Measurements from ENCODE around the gene ADGRV1. TPM values are rescaled to one million over a fixed set of nuclear protein-coding genes. Genes with fewer than 3 reads are reported as not detected.
"Not testable (repeated sequence)": the region's sequence is repeated elsewhere in the genome, so short reads cannot be mapped to it uniquely, and the experiment has no call there.

The ADGRV1 gene
- total RNA-seq, 1 experiment from 2014 or later: 6.8 TPM

GRCh38 chr5:90844931-90845330 is 286.3 kb downstream of the ADGRV1 start:
- Histone ChIP-seq H3K4me1 (ENCODE audit: insufficient read depth, low read length, poor library complexity, severe bottlenecking) (no peaks in the 10 kb centered on the region), H3K27ac (ENCODE audit: low read depth, low read length, poor library complexity, severe bottlenecking) (no peak overlapping the region), H3K36me3 (ENCODE audit: insufficient read depth, low read length, poor library complexity, severe bottlenecking) (no peaks in the 10 kb centered on the region), H3K4me3 (ENCODE audit: low read depth, low read length, poor library complexity, severe bottlenecking) (no peak overlapping the region), H3K27me3 (replicated peaks; ENCODE audit: insufficient read depth, low read depth, low read length, poor library complexity) (no peaks in the 10 kb centered on the region), H3K9me3 (ENCODE audit: low read depth, low read length, poor library complexity, severe bottlenecking) (no peaks in the 10 kb centered on the region)
- DNase-seq (ENCODE audit: low spot score): no peak
- ChIA-PET POLR2A (ENCODE audit: low non-redundant PET) (no interaction called here), CTCF (no interaction called here)
- no TSS peak for BruUV-seq (replicated peaks)
- TF ChIP-seq EZH2 (IDR thresholded peaks at IDR 0.05; ENCODE audit: borderline replicate concordance, low read depth, low read length, poor library complexity, severe bottlenecking) (no peak), CTCF (conservative IDR thresholded peaks at IDR 0.05; ENCODE audit: low read depth, low read length) (no peak)
- intact Hi-C loops (cut with micrococcal nuclease; ENCODE audit: unreplicated experiment): no loop called here

DNA sequence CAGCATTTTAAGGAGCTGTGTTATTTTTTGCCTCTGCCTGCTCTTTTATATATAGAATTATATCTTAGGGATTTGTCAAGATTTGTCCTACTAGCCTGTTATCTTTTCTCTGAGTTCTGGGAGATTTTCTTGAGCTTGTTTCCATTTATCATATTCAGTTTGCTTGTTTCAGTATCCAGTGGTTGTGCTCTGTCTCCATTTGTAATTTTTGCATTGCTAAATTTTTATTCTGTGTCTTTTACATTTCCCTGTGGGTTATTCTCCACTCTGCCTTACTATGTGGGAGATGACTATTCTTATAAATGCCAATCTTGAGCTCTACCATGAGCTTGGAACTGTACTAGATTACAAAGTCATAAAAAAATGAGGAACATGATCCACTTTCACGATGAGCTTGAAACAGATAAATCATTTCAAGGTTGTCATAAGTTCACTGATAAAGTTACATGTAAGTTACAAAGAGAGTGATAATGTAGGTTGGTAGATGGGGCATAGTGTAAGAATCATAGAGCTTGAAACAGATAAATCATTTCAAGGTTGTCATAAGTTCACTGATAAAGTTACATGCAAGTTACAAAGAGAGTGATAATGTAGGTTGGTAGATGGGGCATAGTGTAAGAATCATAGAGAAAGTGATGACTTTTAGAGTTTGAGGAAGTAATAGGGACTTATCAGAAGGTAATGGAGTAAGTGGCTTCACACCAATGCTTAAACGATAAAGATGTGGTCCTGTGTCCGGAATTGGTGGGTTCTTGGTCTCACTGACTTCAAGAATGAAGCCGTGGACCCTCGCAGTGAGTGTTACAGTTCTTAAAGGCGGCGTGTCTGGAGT is 287.3 kb downstream of the ADGRV1 start:
- Histone ChIP-seq H3K4me3 (ENCODE audit: low read depth, low read length, poor library complexity, severe bottlenecking) (no peak overlapping the region), H3K9me3 (ENCODE audit: low read depth, low read length, poor library complexity, severe bottlenecking) (no peaks in the 10 kb centered on the region), H3K27me3 (replicated peaks; ENCODE audit: insufficient read depth, low read depth, low read length, poor library complexity) (no peaks in the 10 kb centered on the region), H3K36me3 (ENCODE audit: insufficient read depth, low read length, poor library complexity, severe bottlenecking) (no peaks in the 10 kb centered on the region), H3K4me1 (ENCODE audit: insufficient read depth, low read length, poor library complexity, severe bottlenecking) (no peaks in the 10 kb centered on the region), H3K27ac (ENCODE audit: low read depth, low read length, poor library complexity, severe bottlenecking) (no peak overlapping the region)
- TF ChIP-seq CTCF (conservative IDR thresholded peaks at IDR 0.05; ENCODE audit: low read depth, low read length) (no peak), EZH2 (IDR thresholded peaks at IDR 0.05; ENCODE audit: borderline replicate concordance, low read depth, low read length, poor library complexity, severe bottlenecking) (no peak)
- no peak for DNase-seq (ENCODE audit: low spot score)
- POLR2A ChIA-PET (ENCODE audit: low non-redundant PET): no interaction called here
- intact Hi-C loops (cut with micrococcal nuclease; ENCODE audit: unreplicated experiment): no loop called here
- no TSS peak for BruUV-seq (replicated peaks)
- CTCF ChIA-PET: no interaction called here

- CTCF ChIA-PET; H3K27me3 ChIP-seq (replicated peaks; ENCODE audit: insufficient read depth, low read depth, low read length, poor library complexity); H3K4me1 ChIP-seq (ENCODE audit: insufficient read depth, low read length, poor library complexity, severe bottlenecking); DNase-seq (ENCODE audit: low spot score); H3K27ac ChIP-seq (ENCODE audit: low read depth, low read length, poor library complexity, severe bottlenecking); intact Hi-C loops (cut with micrococcal nuclease; ENCODE audit: unreplicated experiment); H3K36me3 ChIP-seq (ENCODE audit: insufficient read depth, low read length, poor library complexity, severe bottlenecking); BruUV-seq (replicated peaks); H3K4me3 ChIP-seq (ENCODE audit: low read depth, low read length, poor library complexity, severe bottlenecking); H3K9me3 ChIP-seq (ENCODE audit: low read depth, low read length, poor library complexity, severe bottlenecking); POLR2A ChIA-PET (ENCODE audit: low non-redundant PET): not testable (repeated sequence)
Observed at GRCh38 chr5:90847606-90848005, 289.0 kb downstream of the ADGRV1 start.

- BruUV-seq (replicated peaks): no TSS peak
- POLR2A ChIA-PET (ENCODE audit: low non-redundant PET): no interaction called here
- H3K4me1 ChIP-seq (ENCODE audit: insufficient read depth, low read length, poor library complexity, severe bottlenecking): no peaks in the 10 kb centered on the region
- CTCF ChIA-PET: no interaction called here
- H3K27me3 ChIP-seq (replicated peaks; ENCODE audit: insufficient read depth, low read depth, low read length, poor library complexity): no peaks in the 10 kb centered on the region
- no peaks in the 10 kb centered on the region for H3K9me3 ChIP-seq (ENCODE audit: low read depth, low read length, poor library complexity, severe bottlenecking)
- DNase-seq (ENCODE audit: low spot score): no peak
- H3K27ac ChIP-seq (ENCODE audit: low read depth, low read length, poor library complexity, severe bottlenecking): no peak overlapping the region
- H3K36me3 ChIP-seq (ENCODE audit: insufficient read depth, low read length, poor library complexity, severe bottlenecking): no peaks in the 10 kb centered on the region
- no peak for TF ChIP-seq EZH2 (IDR thresholded peaks at IDR 0.05; ENCODE audit: borderline replicate concordance, low read depth, low read length, poor library complexity, severe bottlenecking)
- no peak for TF ChIP-seq CTCF (conservative IDR thresholded peaks at IDR 0.05; ENCODE audit: low read depth, low read length)
- intact Hi-C loops (cut with micrococcal nuclease; ENCODE audit: unreplicated experiment): no loop called here
- H3K4me3 ChIP-seq (ENCODE audit: low read depth, low read length, poor library complexity, severe bottlenecking): no peak overlapping the region
Observed at GRCh38 chr5:90849939-90850338, 291.3 kb downstream of the ADGRV1 start.

Measured in A673 (cell line).